HCT116 (cell line): Measurements from ENCODE around the gene MAML3. TPM values are rescaled to one million over a fixed set of nuclear protein-coding genes. Genes with fewer than 3 reads are reported as not detected.

Experiments used
- ATAC-seq: fragments of 200-7000 bp; cut with Tn5 transposase; 2 replicates; pipeline ENCODE4 v1.9.1; 2020; ENCODE audit warnings: mild to moderate bottlenecking, moderate library complexity
- BruUV-seq: library from RNA; stranded (reverse); fragments of 400-500 nt; replicated peaks from 2 replicates; lab custom pipeline; 2021; lab: Mats Ljungman, UMichigan
- CTCF ChIA-PET: fragments of 300-600 bp; sonication (Branson Sonifier 250); formaldehyde crosslinking; loops from one replicate; lab custom pipeline; 2021; ENCODE audit warnings: antibody characterized with exemption; lab: Charles Lee
- POLR2A ChIA-PET: fragments of 300-600, 350-600 bp; sonication (Branson Sonifier 250); formaldehyde crosslinking; loops from one replicate; lab custom pipeline; 2021; ENCODE audit warnings: antibody characterized with exemption; lab: Charles Lee
- RAD21 ChIA-PET, 2 experiments: fragments of 300-600 bp; sonication (Branson Sonifier 250); formaldehyde crosslinking; loops; one replicate each; lab custom pipeline; 2023; ENCODE audit warnings: low total read pairs in 2 of 2; ENCODE audit not compliant: uncharacterized antibody in 2 of 2, unreplicated experiment in 2 of 2, low non-redundant PET in 1 of 2; lab: Charles Lee
- DNase-seq: peaks from one replicate; pipeline ENCODE4 v3.0.0-alpha.2; 2010; ENCODE audit warnings: low read depth, low spot score
- H2AFZ ChIP-seq: fragments of 200-600 bp; shearing (Covaris generic), sonication (generic); 2 replicates; pipeline ENCODE4 v1.6.1; 2017; ENCODE audit warnings: low read depth, mixed run types, mixed read lengths, antibody characterized with exemption, low read length; ENCODE audit not compliant: poor library complexity, severe bottlenecking
- H3K27ac ChIP-seq: 2 replicates; pipeline ENCODE4 v1.5.1; 2012; ENCODE audit warnings: low read depth, low read length
- H3K27me3 ChIP-seq: fragments of 200-600 bp; sonication (generic); 2 replicates; pipeline ENCODE4 v1.6.1; 2016; ENCODE audit warnings: mixed run types, low read length, mixed read lengths; ENCODE audit not compliant: insufficient read depth
- H3K36me3 ChIP-seq, 2 experiments: fragments of 200-500 bp in 1 of 2; fragments of 200-600 bp in 1 of 2; sonication (Bioruptor generic) in 1 of 2; sonication (generic) in 1 of 2; 2 replicates each; pipeline versions ENCODE4 v1.5.1 to v1.6.1; 2014 to 2016; ENCODE audit warnings: low read length in 2 of 2, inconsistent platforms in 1 of 2, mixed read lengths in 1 of 2, mixed run types in 1 of 2; ENCODE audit not compliant: insufficient read depth in 2 of 2, control insufficient read depth in 1 of 2
- H3K4me1 ChIP-seq, 2 experiments: fragments of 200-600 bp in 1 of 2; sonication (generic) in 1 of 2; 2 replicates each; pipeline versions ENCODE4 v1.5.1 to v1.6.1; 2012 to 2017; ENCODE audit warnings: low read length in 2 of 2, inconsistent platforms in 1 of 2, mild to moderate bottlenecking in 1 of 2, mixed read lengths in 1 of 2, mixed run types in 1 of 2, moderate library complexity in 1 of 2; ENCODE audit not compliant: insufficient read depth in 2 of 2, control insufficient read depth in 1 of 2
- H3K4me2 ChIP-seq: fragments of 200-600 bp; sonication (generic); 2 replicates; pipeline ENCODE4 v1.6.1; 2017; ENCODE audit warnings: mixed run types, low read length, mixed read lengths
- H3K4me3 ChIP-seq, 2 experiments: fragments of 200-600 bp in 1 of 2; sonication (generic) in 1 of 2; replicated peaks in 1 of 2; 2 replicates each; pipeline ENCODE4 v1.5.1; 2011 to 2016; ENCODE audit warnings: low read length in 2 of 2, control low read depth in 1 of 2, low read depth in 1 of 2, mild to moderate bottlenecking in 1 of 2, mixed read lengths in 1 of 2, mixed run types in 1 of 2
- H3K79me2 ChIP-seq: fragments of 200-600 bp; sonication (generic); 2 replicates; pipeline ENCODE4 v1.6.1; 2017; ENCODE audit warnings: mild to moderate bottlenecking, mixed run types, low read length, moderate library complexity, mixed read lengths; ENCODE audit not compliant: insufficient read depth
- H3K9ac ChIP-seq: fragments of 200-600 bp; sonication (generic); 2 replicates; pipeline ENCODE4 v1.6.1; 2016; ENCODE audit warnings: low read length, mixed read lengths
- H3K9me2 ChIP-seq: fragments of 200-600 bp; sonication (generic), shearing (Covaris generic); 2 replicates; pipeline ENCODE4 v1.6.1; 2017; ENCODE audit warnings: mixed run types, mild to moderate bottlenecking, moderate library complexity; ENCODE audit not compliant: insufficient read depth
- H3K9me3 ChIP-seq, 2 experiments: fragments of 200-500 bp in 1 of 2; fragments of 200-600 bp in 1 of 2; sonication (Bioruptor generic) in 1 of 2; sonication (generic) in 1 of 2; 2 replicates each; pipeline ENCODE4 v1.6.1; 2014 to 2017; ENCODE audit warnings: low read length in 2 of 2, mixed read lengths in 2 of 2, inconsistent platforms in 1 of 2, low read depth in 1 of 2, mild to moderate bottlenecking in 1 of 2, mixed run types in 1 of 2, moderate library complexity in 1 of 2; ENCODE audit not compliant: control insufficient read depth in 1 of 2, insufficient read depth in 1 of 2
- H4K20me1 ChIP-seq: fragments of 200-600 bp; sonication (generic), shearing (Covaris generic); 2 replicates; pipeline ENCODE4 v1.6.1; 2017; ENCODE audit warnings: mixed run types, mild to moderate bottlenecking, moderate library complexity; ENCODE audit not compliant: insufficient read depth
- ATF3 ChIP-seq: IDR thresholded peaks from 2 replicates; pipeline ENCODE4 v1.6.1; 2012
- CEBPB ChIP-seq: IDR thresholded peaks from 2 replicates; pipeline ENCODE4 v1.6.1; 2012; ENCODE audit warnings: low read depth
- EGR1 ChIP-seq: IDR thresholded peaks from 2 replicates; pipeline ENCODE4 v1.6.1; 2012; ENCODE audit warnings: low read depth
- ELF1 ChIP-seq: IDR thresholded peaks from 2 replicates; pipeline ENCODE4 v1.6.1; 2012; ENCODE audit warnings: low read depth, borderline replicate concordance
- EZH2 ChIP-seq: fragments of 200-600 bp; sonication (generic); IDR thresholded peaks from 2 replicates; pipeline ENCODE4 v1.6.1; 2017; ENCODE audit warnings: antibody characterized with exemption, mixed run types
- FOSL1 ChIP-seq: IDR thresholded peaks from 2 replicates; pipeline ENCODE4 v1.6.1; 2012; ENCODE audit warnings: low read depth
- JUND ChIP-seq: IDR thresholded peaks from 2 replicates; pipeline ENCODE4 v1.6.1; 2012
- POLR2AphosphoS5 ChIP-seq: IDR thresholded peaks from 2 replicates; pipeline ENCODE4 v1.6.1; 2011; ENCODE audit warnings: mild to moderate bottlenecking, low read depth, low read length, moderate library complexity
- RAD21 ChIP-seq: IDR thresholded peaks from 2 replicates; pipeline ENCODE4 v1.6.1; 2012; ENCODE audit warnings: low read depth, mild to moderate bottlenecking
- REST ChIP-seq: IDR thresholded peaks from 2 replicates; pipeline ENCODE4 v1.6.1; 2012; ENCODE audit warnings: low read depth
- SIN3A ChIP-seq: IDR thresholded peaks from 2 replicates; pipeline ENCODE4 v1.6.1; 2012; ENCODE audit warnings: low read depth
- SRF ChIP-seq: IDR thresholded peaks from 2 replicates; pipeline ENCODE4 v1.6.1; 2012; ENCODE audit warnings: low read depth
- TCF7L2 ChIP-seq: IDR thresholded peaks from 2 replicates; pipeline ENCODE4 v1.7.0; 2011; ENCODE audit warnings: borderline replicate concordance, inconsistent platforms; ENCODE audit not compliant: insufficient read depth, insufficient read length; ENCODE audit errors: extremely low read depth
- YY1 ChIP-seq: IDR thresholded peaks from 2 replicates; pipeline ENCODE4 v1.6.1; 2011; ENCODE audit warnings: low read length, low read depth, moderate library complexity, mild to moderate bottlenecking; ENCODE audit not compliant: insufficient replicate concordance; ENCODE audit errors: extremely low read depth
- ZBTB33 ChIP-seq: IDR thresholded peaks from 2 replicates; pipeline ENCODE4 v1.6.1; 2011; ENCODE audit warnings: mild to moderate bottlenecking, low read length, moderate library complexity; ENCODE audit not compliant: insufficient replicate concordance; ENCODE audit errors: extremely low read depth
- ZNF274 ChIP-seq: fragments of 200-500 bp; sonication (Bioruptor generic); IDR thresholded peaks from 2 replicates; pipeline ENCODE4 v1.6.1; 2014; ENCODE audit warnings: mild to moderate bottlenecking, low read depth, low read length, inconsistent platforms
- intact Hi-C: fragments of 100-400 bp; cut with micrococcal nuclease; formaldehyde crosslinking; loops from 2 replicates; pipeline ENCODE4 v1.10.0; 2022
- total RNA-seq: library from RNA; stranded (reverse); gene quantifications from one replicate; pipeline ENCODE4 v1.2.1, GENCODE V29; 2021; ENCODE audit not compliant: unreplicated experiment

Gene MAML3
- total RNA-seq, 1 experiment from 2014 or later: 3.1 TPM

GRCh38 chr4:139736274-139736660 lies 417.7 kb downstream of the MAML3 start:
- Histone ChIP-seq H3K9ac (no peak overlapping the region), H3K79me2 (no peaks in the 10 kb centered on the region), H3K4me1 (0 out of 4 replicates have a peak, but pooled peaks cover 0 to 3% of the 10 kb centered on the region in 2 experiments), H3K9me3 (no peaks in the 10 kb centered on the region), H3K27me3 (no peaks in the 10 kb centered on the region), H3K9me2 (no peaks in the 10 kb centered on the region), H3K4me3 (no peak overlapping the region), H2AFZ (no peak overlapping the region), H3K4me2 (no peak overlapping the region), H3K36me3 (no peaks in the 10 kb centered on the region), H4K20me1 (no peaks in the 10 kb centered on the region), H3K27ac (no peak overlapping the region)
- RAD21 ChIA-PET: no interaction called here
- ATAC-seq (no peak), DNase-seq (no peak)
- intact Hi-C loops: no loop called here
- no TSS peak for BruUV-seq
- CTCF ChIA-PET: no interaction called here
- POLR2A ChIA-PET: no interaction called here
- TF ChIP-seq EZH2: no peak
- TF ChIP-seq TCF7L2: no peak
- TF ChIP-seq REST: no peak
- TF ChIP-seq FOSL1: no peak
- no peak for TF ChIP-seq YY1
- no peak for TF ChIP-seq EGR1
- no peak for TF ChIP-seq SRF
- TF ChIP-seq JUND: no peak
- no peak for TF ChIP-seq POLR2AphosphoS5
- no peak for TF ChIP-seq SIN3A
- TF ChIP-seq ATF3: no peak
- no peak for TF ChIP-seq ZBTB33
- TF ChIP-seq RAD21: no peak
- TF ChIP-seq CEBPB: no peak
- TF ChIP-seq ELF1: no peak
- TF ChIP-seq ZNF274: no peak
